Measurements from ENCODE around the gene CREB5. TPM values are rescaled to one million over a fixed set of nuclear protein-coding genes. Genes with fewer than 3 reads are reported as not detected.

The CREB5 gene
- polyA plus RNA-seq, 1 donor from 2014 or later, result 3.7 TPM

- Histone ChIP-seq H3F3A (ENCODE audit: insufficient read depth, low read length, poor library complexity, severe bottlenecking) (no peaks in the 10 kb centered on the region), H3K36me3 (ENCODE audit: insufficient read depth, low read length) (no peaks in the 10 kb centered on the region), H3K4me3 (ENCODE audit: low read length) (no peak overlapping the region), H3K27me3 (ENCODE audit: insufficient read depth, low read depth, low read length) (no peaks in the 10 kb centered on the region), H3K4me2 (ENCODE audit: low read length) (no peak overlapping the region), H3K9me3 (ENCODE audit: low read length) (no peaks in the 10 kb centered on the region), H3K9ac (ENCODE audit: low read length) (no peak overlapping the region), H3K9me2 (ENCODE audit: insufficient read depth, low read length) (no peaks in the 10 kb centered on the region), H4K20me1 (ENCODE audit: insufficient read depth) (no peaks in the 10 kb centered on the region), H3K27ac (ENCODE audit: low read length) (no peak overlapping the region), H3K79me2 (replicated peaks; ENCODE audit: insufficient read depth, low read length) (peaks cover 17% of the 10 kb centered on the region), H2AFZ (ENCODE audit: low read depth, low read length) (no peak overlapping the region)
- no peak for TF ChIP-seq CTCF (IDR thresholded peaks at IDR 0.05; ENCODE audit: poor library complexity, severe bottlenecking)
- TF ChIP-seq EP300 (conservative IDR thresholded peaks at IDR 0.05; ENCODE audit: poor library complexity, severe bottlenecking), result no peak
- no peak for TF ChIP-seq REST (IDR thresholded peaks at IDR 0.05; ENCODE audit: borderline replicate concordance)
- TF ChIP-seq EZH2 (IDR thresholded peaks at IDR 0.05; ENCODE audit: borderline replicate concordance, insufficient read depth, low read length, poor library complexity, severe bottlenecking), result no peak
- no peak for TF ChIP-seq MXI1 (conservative IDR thresholded peaks at IDR 0.05; ENCODE audit: poor library complexity, severe bottlenecking)
- TF ChIP-seq POLR2AphosphoS5 (IDR thresholded peaks at IDR 0.05), result no peak
- no peak for TF ChIP-seq TAF1 (IDR thresholded peaks at IDR 0.05; ENCODE audit: low read depth)
- no peak for TF ChIP-seq RAD21 (conservative IDR thresholded peaks at IDR 0.05)
- no peak for TF ChIP-seq SMC3 (conservative IDR thresholded peaks at IDR 0.05; ENCODE audit: poor library complexity)
Observed at GRCh38 chr7:28432105-28432504, 19.8 kb downstream of the CREB5 start.

- H3K9me2 ChIP-seq (ENCODE audit: insufficient read depth, low read length), result no peaks in the 10 kb centered on the region
- no peak overlapping the region for H2AFZ ChIP-seq (ENCODE audit: low read depth, low read length)
- H3K4me3 ChIP-seq (ENCODE audit: low read length), result no peak overlapping the region
- no peak for TF ChIP-seq SMC3 (conservative IDR thresholded peaks at IDR 0.05; ENCODE audit: poor library complexity)
- no peak for TF ChIP-seq MXI1 (conservative IDR thresholded peaks at IDR 0.05; ENCODE audit: poor library complexity, severe bottlenecking)
- TF ChIP-seq EP300 (conservative IDR thresholded peaks at IDR 0.05; ENCODE audit: poor library complexity, severe bottlenecking), result no peak
- no peak for TF ChIP-seq CTCF (IDR thresholded peaks at IDR 0.05; ENCODE audit: poor library complexity, severe bottlenecking)
- no peak for TF ChIP-seq EZH2 (IDR thresholded peaks at IDR 0.05; ENCODE audit: borderline replicate concordance, insufficient read depth, low read length, poor library complexity, severe bottlenecking)
- no peak for TF ChIP-seq POLR2AphosphoS5 (IDR thresholded peaks at IDR 0.05)
- TF ChIP-seq REST (IDR thresholded peaks at IDR 0.05; ENCODE audit: borderline replicate concordance), result no peak
- TF ChIP-seq TAF1 (IDR thresholded peaks at IDR 0.05; ENCODE audit: low read depth), result no peak
- TF ChIP-seq RAD21 (conservative IDR thresholded peaks at IDR 0.05), result no peak
- H3K27me3 ChIP-seq (ENCODE audit: insufficient read depth, low read depth, low read length), result no peaks in the 10 kb centered on the region
- H3K4me2 ChIP-seq (ENCODE audit: low read length), result no peak overlapping the region
- no peaks in the 10 kb centered on the region for H3K36me3 ChIP-seq (ENCODE audit: insufficient read depth, low read length)
- H3K27ac ChIP-seq (ENCODE audit: low read length), result no peak overlapping the region
- no peaks in the 10 kb centered on the region for H4K20me1 ChIP-seq (ENCODE audit: insufficient read depth)
- H3K9ac ChIP-seq (ENCODE audit: low read length), result no peak overlapping the region
- no peaks in the 10 kb centered on the region for H3K9me3 ChIP-seq (ENCODE audit: low read length)
- peaks cover 17% of the 10 kb centered on the region for H3K79me2 ChIP-seq (replicated peaks; ENCODE audit: insufficient read depth, low read length)
- H3F3A ChIP-seq (ENCODE audit: insufficient read depth, low read length, poor library complexity, severe bottlenecking), result no peaks in the 10 kb centered on the region
Observed at GRCh38 chr7:28433039-28433438, 20.7 kb downstream of the CREB5 start.
